ENCODE measurements around the gene PSD. TPM values are rescaled to one million over a fixed set of nuclear protein-coding genes. Genes with fewer than 3 reads are reported as not detected.

PSD gene
- total and polyA plus RNA-seq, 5 donors = 4.6 to 9.4 (median 6.2) TPM

- intact Hi-C loops (cut with DNase I) = no loop called here
- Histone ChIP-seq H3K9me3 (ENCODE audit: control insufficient read depth, low read length) (no peaks in the 10 kb centered on the region), H3K4me3 (ENCODE audit: low read length) (no peak overlapping the region), H3K4me1 (ENCODE audit: control insufficient read depth, insufficient read depth, low read length) (peaks cover 2% of the 10 kb centered on the region), H3K27ac (ENCODE audit: low read length) (no peak overlapping the region), H3K27me3 (ENCODE audit: control insufficient read depth, insufficient read depth) (no peaks in the 10 kb centered on the region)
- no peak for ATAC-seq
- DNase-seq = no peak
- 93% methylated on average over 8 of the region's 8 CpGs for WGBS
Observed at GRCh38 chr10:102382871-102383270, 35.7 kb downstream of the PSD start.

- WGBS = 86% methylated on average over 9 of the region's 9 CpGs
- ATAC-seq = peak; percentile 6 to 13
- intact Hi-C loops (cut with DNase I) = no loop called here
Observed at GRCh38 chr10:102381983-102382382, 36.6 kb downstream of the PSD start.

GRCh38 chr10:102379383-102379782 lies 39.2 kb downstream of the PSD start:
- H3K4me3 ChIP-seq (ENCODE audit: low read length) = no peak overlapping the region
- no peaks in the 10 kb centered on the region for H3K9me3 ChIP-seq (ENCODE audit: control insufficient read depth, low read length)
- DNase-seq (no peak), ATAC-seq (no peak)
- WGBS = 93% methylated on average over 6 of the region's 6 CpGs
- no peak overlapping the region for H3K27ac ChIP-seq (ENCODE audit: low read length)
- H3K27me3 ChIP-seq (ENCODE audit: control insufficient read depth, insufficient read depth) = no peaks in the 10 kb centered on the region
- no peaks in the 10 kb centered on the region for H3K4me1 ChIP-seq (ENCODE audit: control insufficient read depth, insufficient read depth, low read length)
- intact Hi-C loops (cut with DNase I) = no loop called here

More at GRCh38 chr10:102381983-102382382, 36.6 kb downstream of the PSD start:
- no peaks in the 10 kb centered on the region for H3K27me3 ChIP-seq (ENCODE audit: control insufficient read depth, insufficient read depth)
- no peak overlapping the region for H3K4me3 ChIP-seq (ENCODE audit: low read length)
- no peak overlapping the region for H3K27ac ChIP-seq (ENCODE audit: low read length)
- peaks cover 2% of the 10 kb centered on the region for H3K4me1 ChIP-seq (ENCODE audit: control insufficient read depth, insufficient read depth, low read length)
- peak in 1 of 3 donors; percentile 55 for DNase-seq
- H3K9me3 ChIP-seq (ENCODE audit: control insufficient read depth, low read length) = no peaks in the 10 kb centered on the region

- Histone ChIP-seq H3K27ac (ENCODE audit: low read length) (no peak overlapping the region), H3K4me1 (ENCODE audit: control insufficient read depth, insufficient read depth, low read length) (no peaks in the 10 kb centered on the region), H3K27me3 (ENCODE audit: control insufficient read depth, insufficient read depth) (no peaks in the 10 kb centered on the region), H3K9me3 (ENCODE audit: control insufficient read depth, low read length) (no peaks in the 10 kb centered on the region), H3K4me3 (ENCODE audit: low read length) (no peak overlapping the region)
- no peak for ATAC-seq
- WGBS = 92% methylated on average over 12 of the region's 12 CpGs
- DNase-seq = no peak
- intact Hi-C loops (cut with DNase I) = no loop called here
Observed at GRCh38 chr10:102376901-102377300, 41.7 kb downstream of the PSD start.

- ATAC-seq (no peak), DNase-seq (no peak)
- WGBS = 82% methylated on average over 2 of the region's 2 CpGs
- intact Hi-C loops (cut with DNase I) = no loop called here
- no peaks in the 10 kb centered on the region for H3K4me1 ChIP-seq (ENCODE audit: control insufficient read depth, insufficient read depth, low read length)
- H3K4me3 ChIP-seq (ENCODE audit: low read length) = no peak overlapping the region
- H3K9me3 ChIP-seq (ENCODE audit: control insufficient read depth, low read length) = no peaks in the 10 kb centered on the region
- H3K27ac ChIP-seq (ENCODE audit: low read length) = no peak overlapping the region
- H3K27me3 ChIP-seq (ENCODE audit: control insufficient read depth, insufficient read depth) = no peaks in the 10 kb centered on the region
Observed at GRCh38 chr10:102375867-102376266, 42.7 kb downstream of the PSD start.

GRCh38 chr10:102375250-102375649 lies 43.3 kb downstream of the PSD start:
- no peak overlapping the region for H3K27ac ChIP-seq (ENCODE audit: low read length)
- no peaks in the 10 kb centered on the region for H3K9me3 ChIP-seq (ENCODE audit: control insufficient read depth, low read length)
- no peaks in the 10 kb centered on the region for H3K27me3 ChIP-seq (ENCODE audit: control insufficient read depth, insufficient read depth)
- H3K4me3 ChIP-seq (ENCODE audit: low read length) = no peak overlapping the region
- WGBS = 88% methylated on average over 7 of the region's 7 CpGs
- DNase-seq = no peak
- H3K4me1 ChIP-seq (ENCODE audit: control insufficient read depth, insufficient read depth, low read length) = no peaks in the 10 kb centered on the region
- no peak for ATAC-seq
- intact Hi-C loops (cut with DNase I) = no loop called here

GRCh38 chr10:102371295-102371694 lies 47.3 kb downstream of the PSD start:
- H3K9me3 ChIP-seq (ENCODE audit: control insufficient read depth, low read length) = no peaks in the 10 kb centered on the region
- ATAC-seq (no peak), DNase-seq (no peak)
- intact Hi-C loops (cut with DNase I) = no loop called here
- no peaks in the 10 kb centered on the region for H3K4me1 ChIP-seq (ENCODE audit: control insufficient read depth, insufficient read depth, low read length)
- H3K27ac ChIP-seq (ENCODE audit: low read length) = no peak overlapping the region
- no peaks in the 10 kb centered on the region for H3K27me3 ChIP-seq (ENCODE audit: control insufficient read depth, insufficient read depth)
- WGBS = over 99% methylated on average over 2 of the region's 2 CpGs
- no peak overlapping the region for H3K4me3 ChIP-seq (ENCODE audit: low read length)

- intact Hi-C loops (cut with DNase I) = no loop called here
- Histone ChIP-seq H3K27me3 (ENCODE audit: control insufficient read depth, insufficient read depth) (no peaks in the 10 kb centered on the region), H3K9me3 (ENCODE audit: control insufficient read depth, low read length) (no peaks in the 10 kb centered on the region), H3K4me1 (ENCODE audit: control insufficient read depth, insufficient read depth, low read length) (no peaks in the 10 kb centered on the region), H3K4me3 (ENCODE audit: low read length) (no peak overlapping the region), H3K27ac (ENCODE audit: low read length) (no peak overlapping the region)
- WGBS = 65% methylated on average over 3 of the region's 3 CpGs
- ATAC-seq = no peak
- DNase-seq = no peak
Observed at GRCh38 chr10:102368077-102368476, 50.5 kb downstream of the PSD start.

- intact Hi-C loops (cut with DNase I) = no loop called here
- H3K4me1 ChIP-seq (ENCODE audit: control insufficient read depth, insufficient read depth, low read length) = no peaks in the 10 kb centered on the region
- 95% methylated on average over 1 of the region's 1 CpG for WGBS
Observed at GRCh38 chr10:102367441-102367840, 51.1 kb downstream of the PSD start.

GRCh38 chr10:102358712-102359382 lies 59.7 kb downstream of the PSD start:
- intact Hi-C loops (cut with DNase I) = loop anchor here in 3 of 4 donors (5.0 to 10.0 kb wide), 2 partner anchors 187 to 194 kb away; no protein-coding TSS in a partner anchor
- H3K4me1 ChIP-seq (ENCODE audit: control insufficient read depth, insufficient read depth, low read length) = no peaks in the 10 kb centered on the region
- no peak overlapping the region for H3K27ac ChIP-seq (ENCODE audit: low read length)
- no peaks in the 10 kb centered on the region for H3K9me3 ChIP-seq (ENCODE audit: control insufficient read depth, low read length)
- H3K27me3 ChIP-seq (ENCODE audit: control insufficient read depth, insufficient read depth) = no peaks in the 10 kb centered on the region
- ATAC-seq (no peak), DNase-seq (no peak)
- 92% methylated on average over 4 of the region's 4 CpGs for WGBS
- no peak overlapping the region for H3K4me3 ChIP-seq (ENCODE audit: low read length)

More at GRCh38 chr10:102367441-102367840, 51.1 kb downstream of the PSD start:
- no peak for DNase-seq
- H3K9me3 ChIP-seq (ENCODE audit: control insufficient read depth, low read length) = no peaks in the 10 kb centered on the region
- H3K4me3 ChIP-seq (ENCODE audit: low read length) = no peak overlapping the region
- H3K27me3 ChIP-seq (ENCODE audit: control insufficient read depth, insufficient read depth) = no peaks in the 10 kb centered on the region
- H3K27ac ChIP-seq (ENCODE audit: low read length) = no peak overlapping the region
- no peak for ATAC-seq

GRCh38 chr10:102354451-102354850 lies 64.1 kb downstream of the PSD start:
- ATAC-seq (no peak), DNase-seq (no peak)
- WGBS = 69% methylated on average over 3 of the region's 3 CpGs
- Histone ChIP-seq H3K4me1 (ENCODE audit: control insufficient read depth, insufficient read depth, low read length) (no peaks in the 10 kb centered on the region), H3K27me3 (ENCODE audit: control insufficient read depth, insufficient read depth) (no peaks in the 10 kb centered on the region), H3K9me3 (ENCODE audit: control insufficient read depth, low read length) (no peaks in the 10 kb centered on the region), H3K4me3 (ENCODE audit: low read length) (no peak overlapping the region), H3K27ac (ENCODE audit: low read length) (no peak overlapping the region)
- intact Hi-C loops (cut with DNase I) = loop anchor here in 3 of 4 donors (5.0 to 10.0 kb wide), 2 partner anchors 122 to 190 kb away; no protein-coding TSS in a partner anchor

All from right cardiac atrium (tissue), 5 donors.